Mucosa of stomach (tissue), 1 donor: Measurements from ENCODE around the gene TATDN2.

Experiments used
- H3K27me3 ChIP-seq: one replicate; pipeline ENCODE4 v1.7.0; 2013; ENCODE audit warnings: mild to moderate bottlenecking, low read length; ENCODE audit not compliant: control insufficient read depth, insufficient read depth
- H3K36me3 ChIP-seq: one replicate; pipeline ENCODE4 v1.7.0; 2013; ENCODE audit warnings: low read length; ENCODE audit not compliant: control insufficient read depth, insufficient read depth
- H3K4me1 ChIP-seq: one replicate; pipeline ENCODE4 v1.7.0; 2013; ENCODE audit warnings: mild to moderate bottlenecking, low read length; ENCODE audit not compliant: control insufficient read depth, insufficient read depth
- H3K4me3 ChIP-seq: one replicate; pipeline ENCODE4 v1.7.0; 2013; ENCODE audit warnings: low read length
- H3K9ac ChIP-seq: one replicate; pipeline ENCODE4 v1.7.0; 2013; ENCODE audit warnings: mild to moderate bottlenecking, low read length, moderate library complexity
- H3K9me3 ChIP-seq: one replicate; pipeline ENCODE4 v1.7.0; 2013; ENCODE audit warnings: mild to moderate bottlenecking, low read length, moderate library complexity; ENCODE audit not compliant: control insufficient read depth
- donor health status: Pancreatic carcinoma.

The TATDN2 gene

GRCh38 chr3:10277115-10277625, 28.9 kb downstream of the TATDN2 start:
- H3K9me3 ChIP-seq: no peaks in the 10 kb centered on the region
- H3K4me1 ChIP-seq: peaks cover 10% of the 10 kb centered on the region
- H3K27me3 ChIP-seq: no peaks in the 10 kb centered on the region
- peaks cover 8% of the 10 kb centered on the region for H3K36me3 ChIP-seq
- H3K9ac ChIP-seq: no peak overlapping the region
- H3K4me3 ChIP-seq: no peak overlapping the region

GRCh38 chr3:10278501-10278900, 30.2 kb downstream of the TATDN2 start:
- Histone ChIP-seq H3K4me3 (no peak overlapping the region), H3K9ac (no peak overlapping the region), H3K4me1 (peaks cover 8% of the 10 kb centered on the region)

GRCh38 chr3:10279384-10280176, 31.3 kb downstream of the TATDN2 start:
- Histone ChIP-seq H3K27me3 (no peaks in the 10 kb centered on the region), H3K9ac (no peak overlapping the region), H3K9me3 (no peaks in the 10 kb centered on the region), H3K4me3 (no peak overlapping the region), H3K36me3 (peaks cover 8% of the 10 kb centered on the region), H3K4me1 (no peaks in the 10 kb centered on the region)

More at GRCh38 chr3:10278501-10278900, 30.2 kb downstream of the TATDN2 start:
- Histone ChIP-seq H3K9me3 (no peaks in the 10 kb centered on the region), H3K27me3 (no peaks in the 10 kb centered on the region), H3K36me3 (peaks cover 8% of the 10 kb centered on the region)

- Histone ChIP-seq H3K36me3 (peaks cover 8% of the 10 kb centered on the region), H3K9me3 (no peaks in the 10 kb centered on the region), H3K27me3 (no peaks in the 10 kb centered on the region), H3K9ac (no peak overlapping the region), H3K4me3 (no peak overlapping the region), H3K4me1 (no peaks in the 10 kb centered on the region)
These were observed 31.9 kb downstream of the TATDN2 start for GRCh38 chr3:10280177-10280529.

- Histone ChIP-seq H3K27me3 (no peaks in the 10 kb centered on the region), H3K4me1 (no peaks in the 10 kb centered on the region), H3K9me3 (no peaks in the 10 kb centered on the region), H3K9ac (no peak overlapping the region), H3K36me3 (peaks cover 8% of the 10 kb centered on the region), H3K4me3 (no peak overlapping the region)
These were observed 32.3 kb downstream of the TATDN2 start for GRCh38 chr3:10280571-10280970.

- no peaks in the 10 kb centered on the region for H3K9me3 ChIP-seq
- no peaks in the 10 kb centered on the region for H3K27me3 ChIP-seq
- H3K4me3 ChIP-seq: no peak overlapping the region
- H3K4me1 ChIP-seq: no peaks in the 10 kb centered on the region
- H3K9ac ChIP-seq: no peak overlapping the region
- peaks cover 8% of the 10 kb centered on the region for H3K36me3 ChIP-seq
These were observed 33.7 kb downstream of the TATDN2 start for GRCh38 chr3:10281951-10282350.

- Histone ChIP-seq H3K9ac (no peak overlapping the region), H3K27me3 (no peaks in the 10 kb centered on the region), H3K36me3 (peaks cover 12% of the 10 kb centered on the region), H3K4me1 (no peaks in the 10 kb centered on the region), H3K4me3 (no peak overlapping the region), H3K9me3 (no peaks in the 10 kb centered on the region)
These were observed 35.4 kb downstream of the TATDN2 start for GRCh38 chr3:10283638-10284037.

- no peaks in the 10 kb centered on the region for H3K27me3 ChIP-seq
- H3K4me1 ChIP-seq: no peaks in the 10 kb centered on the region
- H3K9ac ChIP-seq: no peak overlapping the region
- H3K9me3 ChIP-seq: no peaks in the 10 kb centered on the region
- H3K4me3 ChIP-seq: no peak overlapping the region
- H3K36me3 ChIP-seq: peaks cover 18% of the 10 kb centered on the region
These were observed 36.2 kb downstream of the TATDN2 start for GRCh38 chr3:10284496-10284895.

GRCh38 chr3:10285272-10286132, 37.2 kb downstream of the TATDN2 start:
- H3K27me3 ChIP-seq: no peaks in the 10 kb centered on the region
- no peaks in the 10 kb centered on the region for H3K9me3 ChIP-seq
- no peaks in the 10 kb centered on the region for H3K4me1 ChIP-seq
- peaks cover 10% of the 10 kb centered on the region for H3K36me3 ChIP-seq
- no peak overlapping the region for H3K9ac ChIP-seq
- H3K4me3 ChIP-seq: no peak overlapping the region

GRCh38 chr3:10286133-10286524, 37.9 kb downstream of the TATDN2 start:
- no peak overlapping the region for H3K9ac ChIP-seq

GRCh38 chr3:10286596-10287295, 38.5 kb downstream of the TATDN2 start:
- no peak overlapping the region for H3K9ac ChIP-seq
- H3K27me3 ChIP-seq: no peaks in the 10 kb centered on the region
- H3K9me3 ChIP-seq: no peaks in the 10 kb centered on the region
- no peak overlapping the region for H3K4me3 ChIP-seq
- no peaks in the 10 kb centered on the region for H3K4me1 ChIP-seq
- peaks cover 10% of the 10 kb centered on the region for H3K36me3 ChIP-seq

More at GRCh38 chr3:10286133-10286524, 37.9 kb downstream of the TATDN2 start:
- H3K27me3 ChIP-seq: no peaks in the 10 kb centered on the region
- no peaks in the 10 kb centered on the region for H3K4me1 ChIP-seq
- peaks cover 10% of the 10 kb centered on the region for H3K36me3 ChIP-seq
- H3K9me3 ChIP-seq: no peaks in the 10 kb centered on the region
- H3K4me3 ChIP-seq: no peak overlapping the region
